HG03060 (cell line): ENCODE data around the gene PODXL2.
"Not testable (repeated sequence)": the region's sequence is repeated elsewhere in the genome, so short reads cannot be mapped to it uniquely, and the experiment has no call there.

Experiments used
- ATAC-seq: cut with Tn5 transposase; IDR thresholded peaks from one replicate; pipeline ENCODE4 v1.9.1; 2021; ENCODE audit warnings: low read depth, moderate number of reproducible peaks; ENCODE audit not compliant: unreplicated experiment

Gene PODXL2

DNA sequence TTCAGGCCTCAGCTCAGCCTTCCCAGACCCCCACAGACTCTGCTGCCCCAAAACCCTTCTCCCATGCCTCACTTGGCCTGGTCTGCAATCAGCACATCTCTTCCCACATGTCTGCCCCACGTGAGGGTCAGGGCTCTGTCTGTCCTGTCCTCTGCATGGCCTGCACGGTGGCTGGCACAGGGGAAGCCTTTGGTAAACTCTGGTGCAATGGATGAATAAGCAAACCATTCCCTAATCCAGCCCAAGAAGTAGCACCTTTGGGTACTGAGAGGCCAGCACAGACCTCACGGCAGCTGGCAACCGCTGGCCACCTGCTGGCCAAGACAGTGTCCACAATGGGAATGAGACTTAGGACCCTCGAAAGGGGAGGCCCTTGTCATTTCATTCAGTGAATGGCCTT, 71.4 kb downstream of the PODXL2 start:
- no peak for ATAC-seq

DNA sequence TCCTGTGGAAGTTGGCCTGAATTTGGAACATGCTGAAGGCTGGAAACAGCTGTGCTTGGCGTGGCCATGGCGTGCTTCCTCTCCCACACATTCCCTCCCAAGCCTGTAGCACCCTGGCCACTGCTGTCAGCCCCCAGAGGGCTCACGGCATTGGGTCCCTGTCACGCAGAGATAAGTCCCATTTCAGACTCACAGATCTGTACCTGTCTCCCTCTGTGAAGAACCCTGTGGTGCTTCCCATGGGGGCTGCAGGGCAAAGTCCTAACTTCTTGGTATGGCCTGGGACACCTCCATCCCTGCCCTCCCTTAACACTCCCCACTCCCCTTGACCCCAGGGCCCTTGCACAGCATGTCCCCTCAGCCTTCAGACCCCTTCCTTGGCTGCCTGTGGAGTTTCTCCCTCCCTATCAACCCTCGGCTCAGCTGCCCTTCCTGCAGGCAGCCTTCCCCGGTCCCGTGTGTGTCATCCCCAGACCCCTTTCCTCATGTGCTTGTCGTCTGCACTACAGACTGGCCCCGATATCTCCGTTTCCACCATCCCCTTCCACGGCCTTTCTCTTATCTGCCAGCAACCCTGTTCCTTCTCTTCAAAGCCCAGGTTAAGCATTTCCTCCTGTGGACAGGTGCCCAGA, 72.4 kb downstream of the PODXL2 start:
- no peak for ATAC-seq

DNA sequence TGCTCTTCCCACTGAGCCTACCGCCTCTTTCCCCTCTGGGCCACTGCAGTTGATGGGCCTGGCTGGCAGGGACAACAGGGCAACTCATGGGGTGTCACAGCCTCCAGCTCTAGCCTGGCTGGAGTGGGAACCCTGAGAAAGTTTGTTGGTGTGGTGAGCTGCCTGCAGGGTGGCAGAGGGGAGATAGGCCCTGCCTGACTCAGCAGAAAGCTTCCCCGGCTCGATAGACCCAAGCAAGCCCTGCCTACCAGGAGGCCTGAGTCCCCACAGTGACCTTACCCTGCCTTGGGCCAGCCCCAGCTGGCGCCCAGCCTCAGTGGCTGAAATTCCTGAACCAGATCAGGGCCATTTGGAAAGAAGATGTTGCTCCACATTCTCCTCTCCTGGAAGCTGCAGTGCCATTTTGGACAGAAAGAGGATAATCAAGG, 73.2 kb downstream of the PODXL2 start:
- no peak for ATAC-seq

DNA sequence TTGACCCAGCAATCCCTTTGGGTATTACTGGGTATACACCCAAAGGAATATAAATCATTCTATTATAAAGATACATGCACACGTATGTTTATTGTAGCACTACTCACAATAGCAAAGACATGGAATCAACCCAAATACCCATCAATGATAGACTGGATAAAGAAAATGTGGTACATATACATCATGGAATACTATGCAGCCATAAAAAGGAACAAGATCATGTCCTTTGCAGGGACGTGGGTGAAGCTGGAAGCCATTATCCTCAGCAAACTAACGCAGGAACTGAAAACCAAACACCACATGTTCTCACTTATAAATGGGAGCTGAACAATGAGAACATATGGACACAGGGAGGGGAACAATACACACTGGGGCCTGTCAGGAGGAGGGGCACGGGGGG, 75.9 kb downstream of the PODXL2 start:
- ATAC-seq: not testable (repeated sequence)

DNA sequence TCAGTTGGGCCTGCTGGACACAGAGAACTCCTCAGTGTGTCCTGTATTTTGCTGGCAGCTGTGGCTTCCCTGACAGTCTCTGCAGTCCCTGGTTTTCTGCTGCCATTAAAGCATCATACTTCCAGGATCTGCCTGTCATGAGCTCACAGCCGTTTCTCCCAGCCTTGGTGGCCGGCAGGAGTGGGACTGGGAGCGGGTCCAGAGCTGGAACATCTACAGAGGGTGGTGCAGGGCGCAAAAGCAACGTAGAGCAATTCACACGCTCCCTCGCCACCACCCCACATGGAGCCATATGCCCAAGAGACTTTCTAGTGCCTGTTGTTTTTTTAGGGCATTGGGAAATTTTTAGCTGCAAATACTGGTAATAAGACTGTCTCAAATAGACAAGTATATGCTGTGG, 77.3 kb downstream of the PODXL2 start:
- no peak for ATAC-seq

DNA sequence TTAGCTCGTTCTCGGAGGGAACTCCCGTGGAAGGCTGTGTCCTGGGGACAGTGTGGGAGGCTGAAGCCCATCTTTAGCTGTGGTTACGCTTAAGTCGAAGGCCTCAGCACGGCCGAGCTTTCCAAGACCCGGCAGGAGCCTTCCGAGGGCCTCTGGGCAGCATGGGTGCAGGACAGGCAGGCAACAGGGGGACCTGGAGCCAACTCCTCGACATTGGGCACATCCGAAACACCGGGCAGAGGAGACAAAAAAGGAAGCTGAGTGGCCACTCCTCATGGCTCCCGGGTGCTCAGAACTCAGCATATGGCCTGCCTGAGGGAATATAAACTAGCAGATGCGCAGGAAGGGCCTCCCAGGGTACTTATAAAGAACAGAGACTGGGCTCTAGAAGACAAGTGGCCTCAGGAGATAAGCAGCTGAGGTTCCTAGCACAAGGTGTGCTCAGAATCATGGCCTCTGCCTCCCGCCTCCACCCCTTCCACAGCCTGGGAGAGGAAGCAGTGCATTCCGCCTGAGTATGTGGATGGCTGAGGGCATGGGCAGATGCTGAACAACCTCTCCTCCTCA, 77.9 kb downstream of the PODXL2 start:
- no peak for ATAC-seq

DNA sequence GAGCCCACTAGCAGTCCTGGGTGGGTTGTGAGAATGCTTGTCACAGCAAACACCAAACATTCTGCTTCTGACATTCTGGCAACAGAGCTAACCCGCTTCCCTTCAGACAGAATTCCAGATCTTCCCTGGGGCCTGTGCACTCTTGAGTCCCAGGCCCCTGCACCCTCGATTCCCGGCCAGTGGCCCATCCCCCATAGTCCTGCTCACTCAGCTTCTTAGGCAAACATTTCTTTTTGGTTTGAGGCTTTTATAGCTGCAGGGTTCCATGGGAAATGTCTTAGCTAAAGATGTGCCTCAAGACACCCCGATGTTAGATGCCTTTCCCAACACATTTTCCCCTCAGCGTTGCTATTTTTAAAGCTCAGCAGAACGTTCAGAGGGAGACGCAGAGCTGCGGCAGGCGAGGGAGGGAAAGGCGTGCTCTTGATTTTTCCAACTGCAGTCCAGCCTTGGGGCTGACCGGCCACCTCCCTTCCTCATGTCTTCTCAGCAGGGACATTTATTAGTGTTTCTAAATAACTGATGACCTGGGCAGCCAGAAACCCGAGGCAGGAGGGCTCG, 78.9 kb downstream of the PODXL2 start:
- no peak for ATAC-seq

DNA sequence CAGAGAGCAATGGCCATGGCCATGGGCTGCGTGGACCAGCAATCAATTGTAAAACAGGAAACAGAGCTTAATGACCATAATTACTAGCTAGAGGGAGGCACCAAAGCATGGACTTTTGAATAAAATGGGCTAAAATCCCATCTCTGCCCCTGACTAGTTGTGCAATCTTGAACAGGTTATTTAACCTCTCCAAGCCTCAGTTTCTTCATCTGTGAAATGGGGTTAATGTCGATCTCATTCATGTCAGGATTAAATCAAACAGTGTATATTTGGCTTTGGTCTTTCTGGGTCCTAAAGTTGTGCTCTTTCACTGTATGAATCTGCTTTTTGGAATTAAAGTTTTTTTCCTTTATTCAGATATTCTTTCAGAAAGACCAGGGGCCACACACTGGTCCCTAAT, 79.9 kb downstream of the PODXL2 start:
- no peak for ATAC-seq

DNA sequence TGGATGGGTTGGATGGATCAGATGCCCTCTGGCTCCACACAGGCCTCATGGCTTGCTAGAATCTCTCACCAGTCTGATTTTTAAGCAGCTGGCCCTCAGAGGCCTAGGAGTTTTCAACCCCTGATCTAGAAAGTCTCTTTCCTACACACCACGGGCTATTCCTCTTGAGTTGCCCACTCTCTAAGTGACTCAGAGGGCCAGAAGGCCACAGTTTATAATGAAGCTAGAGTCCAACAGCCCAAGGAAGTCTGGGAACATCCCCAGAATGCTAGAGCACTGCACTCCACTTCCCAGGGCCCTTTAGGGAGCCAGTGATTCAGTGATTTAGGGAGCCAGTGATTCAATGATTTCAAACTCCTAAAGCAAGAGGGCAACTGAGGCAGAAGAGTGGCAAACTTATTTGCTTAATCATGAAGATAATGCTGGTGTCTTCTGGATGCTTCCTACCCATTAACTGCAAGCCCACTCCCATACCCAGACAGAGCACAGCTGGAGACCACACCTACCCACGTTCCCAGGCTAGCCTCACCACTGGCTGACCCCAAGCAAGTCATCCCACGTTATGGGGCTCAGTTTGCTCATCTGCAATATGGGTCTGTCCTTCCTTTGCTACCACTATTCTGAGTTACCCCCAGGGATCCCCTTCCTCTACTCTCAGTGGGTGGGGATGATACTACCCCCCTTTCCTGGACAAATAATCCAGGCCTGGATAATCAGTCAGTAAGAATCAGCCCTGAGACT, 80.5 kb downstream of the PODXL2 start:
- no peak for ATAC-seq

DNA sequence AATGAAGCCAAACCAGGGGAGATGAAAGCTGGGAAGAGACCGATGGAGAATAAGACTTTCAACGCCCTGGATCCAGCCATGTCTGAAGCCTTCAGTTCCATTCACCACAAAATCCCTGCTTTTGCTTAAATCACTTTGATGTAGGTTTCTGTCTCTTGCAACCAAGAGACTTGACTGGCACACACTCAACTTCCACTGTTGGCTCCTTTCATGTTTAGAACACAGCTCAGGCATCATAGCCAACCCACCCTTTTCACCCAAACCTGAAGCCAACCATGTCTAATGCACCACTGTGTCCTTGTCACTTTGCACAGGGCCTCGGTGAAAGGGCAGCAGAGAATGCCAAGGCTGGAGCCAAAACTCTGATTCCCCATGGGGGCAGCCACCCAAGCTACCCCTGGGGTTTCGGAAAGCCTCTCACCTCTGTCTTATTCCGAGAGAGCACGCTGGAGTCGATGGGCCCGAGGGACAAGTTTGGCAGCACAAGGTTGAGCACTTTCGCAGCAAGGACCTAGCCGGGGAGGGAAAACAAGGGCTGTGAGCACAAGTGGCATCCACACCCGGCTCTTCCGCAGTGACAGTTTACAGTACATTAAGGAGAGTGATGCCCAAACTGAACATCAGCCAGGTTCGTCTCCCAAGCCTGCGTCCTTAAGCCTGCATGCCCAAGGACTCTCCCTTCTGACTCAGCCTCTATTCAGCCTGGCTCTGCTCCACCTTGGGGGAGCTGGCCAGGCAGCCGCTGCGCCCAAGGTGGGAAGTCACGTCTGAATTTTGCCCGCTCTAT, 81.4 kb downstream of the PODXL2 start:
- no peak for ATAC-seq

DNA sequence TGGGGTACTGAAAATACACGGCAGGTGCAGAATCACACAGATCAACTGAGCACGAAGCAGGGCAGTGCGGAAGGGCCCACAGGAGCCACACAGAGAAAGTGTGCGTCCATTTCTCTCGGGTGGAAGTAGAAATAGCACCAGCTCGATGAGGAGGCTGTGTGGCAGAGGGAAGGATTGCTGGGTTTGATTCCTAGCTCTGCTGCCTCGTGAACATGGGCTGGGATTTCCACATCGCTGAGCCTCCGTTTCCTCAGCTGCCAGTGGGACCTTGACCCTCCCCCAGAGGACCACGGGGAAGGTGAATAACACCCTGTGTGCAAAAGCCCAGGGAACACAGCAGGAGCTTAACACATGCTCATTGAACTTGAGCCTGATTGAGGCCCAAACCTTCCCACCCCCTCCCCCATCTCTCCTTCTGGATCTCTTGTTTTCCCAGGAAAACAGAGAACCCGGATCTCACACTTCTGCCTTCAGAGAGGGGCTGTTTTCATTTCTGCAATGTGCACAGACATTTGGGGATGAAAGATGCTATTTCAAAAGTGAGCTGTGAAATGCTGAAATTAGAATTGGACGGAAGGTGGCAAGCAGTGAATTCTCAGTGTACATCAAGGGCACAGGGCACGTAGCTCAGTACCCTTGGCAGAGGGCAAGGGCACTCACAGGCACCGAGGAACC, 82.2 kb downstream of the PODXL2 start:
- ATAC-seq: no peak

DNA sequence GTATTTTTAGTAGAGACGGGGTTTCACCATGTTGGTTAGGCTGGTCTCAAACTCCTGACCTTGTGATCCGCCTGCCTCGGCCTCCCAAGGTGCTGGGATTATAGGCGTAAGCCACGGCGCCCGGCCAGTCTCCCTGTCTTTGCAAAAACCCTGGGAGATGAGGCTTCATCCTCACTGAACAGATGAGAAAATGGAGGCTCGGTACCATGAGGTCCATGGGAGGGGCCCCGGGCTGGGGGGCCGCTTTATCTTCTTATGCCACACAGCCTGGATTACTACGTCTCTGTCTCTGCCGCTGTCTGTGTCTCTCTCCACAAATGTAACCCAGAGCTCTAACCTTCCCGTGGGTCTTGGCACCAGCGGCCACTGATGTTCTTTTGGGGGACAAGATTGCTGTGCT, 82.9 kb downstream of the PODXL2 start:
- no peak for ATAC-seq

DNA sequence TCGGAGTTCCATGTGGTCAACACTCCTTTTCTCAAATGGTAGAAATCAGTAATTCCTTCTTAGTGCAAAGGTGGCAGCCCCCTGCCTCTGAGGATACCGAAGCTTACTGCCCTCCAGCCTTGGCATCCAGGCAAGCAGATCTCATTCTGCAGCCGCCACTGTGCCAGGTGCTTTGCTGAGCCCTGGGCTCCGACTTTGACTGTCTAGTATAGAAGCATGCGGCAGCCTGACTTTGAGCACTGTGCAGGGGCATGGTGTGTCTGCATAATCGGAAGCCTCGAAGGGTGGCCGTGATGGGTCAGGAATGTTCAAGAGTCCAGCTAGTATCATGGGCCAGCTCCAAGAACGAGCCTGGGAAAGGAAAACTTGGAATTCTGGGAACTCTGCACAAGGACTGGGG, 83.5 kb downstream of the PODXL2 start:
- no peak for ATAC-seq

DNA sequence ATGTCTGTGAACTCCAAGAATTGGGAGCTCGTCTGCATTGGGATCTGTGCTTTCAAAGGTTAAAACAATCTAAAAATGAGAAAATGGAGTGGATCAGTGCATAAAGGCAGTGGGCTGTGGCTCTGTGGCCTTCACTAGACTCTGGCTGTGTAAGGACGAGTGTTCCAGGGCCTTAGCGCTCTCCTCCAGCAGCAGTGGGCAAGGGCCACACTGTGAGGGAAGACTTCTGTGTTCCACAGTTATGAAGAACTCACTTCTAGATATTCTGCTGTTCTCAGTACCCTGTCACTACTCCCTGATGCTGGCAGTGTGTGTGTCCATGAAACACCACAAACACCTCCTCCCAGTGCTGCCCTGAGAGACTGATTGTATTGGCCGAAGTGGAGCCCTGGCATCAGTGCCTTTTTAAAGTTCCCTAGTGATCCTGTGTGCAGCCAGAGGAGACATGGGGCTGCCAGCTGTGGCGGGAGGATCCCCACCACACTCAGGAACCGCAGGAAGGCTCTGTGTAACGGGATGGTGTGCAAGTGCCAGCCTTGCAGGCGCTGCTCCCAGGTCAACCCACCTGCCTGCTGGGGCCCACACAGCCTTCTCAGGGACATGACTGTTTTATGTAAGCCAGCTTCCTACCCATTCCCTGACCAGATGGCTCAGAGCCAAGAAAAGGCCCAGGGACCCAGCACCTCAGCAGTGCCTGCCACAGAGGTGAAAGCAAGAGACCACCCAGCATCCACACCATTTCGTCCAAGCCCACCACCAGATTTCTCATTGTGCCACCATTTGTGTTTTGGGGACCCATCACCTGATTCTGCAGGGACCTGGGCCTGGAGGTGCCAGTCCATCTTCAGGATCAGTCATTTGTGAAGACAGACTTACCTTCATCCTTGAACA, 84.1 kb downstream of the PODXL2 start:
- ATAC-seq: no peak

DNA sequence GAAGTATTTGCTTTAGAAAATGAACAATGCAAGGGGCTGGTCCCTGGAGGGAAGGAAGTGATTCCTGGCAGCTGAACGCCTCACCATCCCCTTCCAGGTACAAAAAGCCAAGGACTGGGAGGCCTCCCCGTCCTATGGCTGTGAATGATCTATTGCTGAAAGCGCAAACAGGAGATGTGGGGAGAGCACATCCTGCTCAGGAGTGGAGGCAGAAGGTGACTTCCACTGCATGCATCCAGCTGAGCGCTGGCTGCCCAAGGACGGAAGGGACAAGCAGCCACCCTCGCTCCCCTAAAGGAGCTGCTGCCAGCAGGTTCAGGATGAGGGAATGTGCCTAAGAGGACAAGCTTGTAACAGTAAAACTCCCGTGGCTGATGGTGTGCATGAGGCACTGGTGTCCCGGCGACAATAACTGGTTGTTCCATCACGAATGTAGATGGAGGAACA, 85.2 kb downstream of the PODXL2 start:
- ATAC-seq: no peak

DNA sequence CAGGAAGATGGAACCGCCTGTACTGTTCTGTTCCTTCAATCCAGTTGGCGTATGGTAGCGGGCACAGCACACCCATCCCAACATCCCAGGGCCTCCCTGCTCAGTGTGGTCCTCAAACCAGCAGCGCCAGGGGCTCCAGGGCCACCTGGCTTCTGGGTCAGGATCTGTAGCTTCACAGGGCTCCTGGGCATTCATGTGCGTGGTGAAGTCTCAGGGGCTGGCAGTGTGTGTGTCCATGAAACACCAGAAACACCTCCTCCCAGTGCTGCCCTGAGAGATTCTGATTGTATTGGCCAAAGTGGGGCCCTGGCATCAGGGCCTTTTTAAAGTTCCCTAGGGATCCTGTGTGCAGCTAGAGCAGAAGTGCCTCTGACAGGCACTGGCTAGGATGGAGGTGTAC, 85.9 kb downstream of the PODXL2 start:
- ATAC-seq: no peak

DNA sequence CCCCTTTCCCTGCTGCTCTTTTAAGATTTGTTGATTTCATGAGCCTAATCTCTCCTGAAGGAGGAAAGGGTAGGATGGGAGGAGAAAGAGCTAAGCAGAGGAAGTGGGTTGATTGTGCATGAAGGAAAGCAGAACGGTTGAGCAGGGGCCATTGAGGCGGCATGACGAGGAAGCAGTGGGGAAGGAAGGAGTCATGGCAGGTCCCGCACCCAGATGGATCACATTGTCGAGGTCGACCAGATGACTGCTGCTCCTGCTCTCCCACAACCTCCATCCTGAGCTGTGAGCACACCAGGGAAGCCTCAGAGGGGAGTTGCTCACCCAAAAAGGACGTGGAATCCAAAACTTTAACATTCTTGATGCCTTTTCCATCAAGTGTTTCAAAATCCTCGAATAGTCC, 86.5 kb downstream of the PODXL2 start:
- ATAC-seq: no peak

DNA sequence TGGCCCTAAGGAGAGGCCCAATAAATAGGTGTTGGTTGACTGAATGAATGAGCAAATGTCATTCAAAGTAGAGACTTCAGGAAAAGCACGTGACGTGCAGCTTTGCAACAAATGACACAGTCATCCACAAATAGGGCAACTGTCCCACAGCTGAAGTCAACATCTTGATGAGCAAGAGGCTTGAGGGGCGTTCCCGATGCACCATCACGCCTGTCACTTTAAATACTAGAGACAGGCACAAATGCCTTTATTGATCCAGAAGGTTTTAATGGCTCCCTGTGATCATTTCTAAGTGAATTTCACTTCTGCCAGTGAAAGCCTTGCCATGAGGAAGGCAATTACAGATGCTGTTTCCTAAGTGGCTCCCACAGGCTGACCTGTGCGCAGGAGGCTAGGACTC, 87.4 kb downstream of the PODXL2 start:
- no peak for ATAC-seq
